Measurements from ENCODE around the gene NOL4L. TPM values are rescaled to one million over a fixed set of nuclear protein-coding genes. Genes with fewer than 3 reads are reported as not detected.

Gene NOL4L
- total RNA-seq = 10 to 100 TPM; 18.5 to 29.9 (median 24.8) TPM

- peak within 1 kb of the TSS in 1 of 3 donors; percentile 60 for H3K4me3 ChIP-seq (replicated peaks in 1 of 3)
- TF ChIP-seq, protein P1, sequence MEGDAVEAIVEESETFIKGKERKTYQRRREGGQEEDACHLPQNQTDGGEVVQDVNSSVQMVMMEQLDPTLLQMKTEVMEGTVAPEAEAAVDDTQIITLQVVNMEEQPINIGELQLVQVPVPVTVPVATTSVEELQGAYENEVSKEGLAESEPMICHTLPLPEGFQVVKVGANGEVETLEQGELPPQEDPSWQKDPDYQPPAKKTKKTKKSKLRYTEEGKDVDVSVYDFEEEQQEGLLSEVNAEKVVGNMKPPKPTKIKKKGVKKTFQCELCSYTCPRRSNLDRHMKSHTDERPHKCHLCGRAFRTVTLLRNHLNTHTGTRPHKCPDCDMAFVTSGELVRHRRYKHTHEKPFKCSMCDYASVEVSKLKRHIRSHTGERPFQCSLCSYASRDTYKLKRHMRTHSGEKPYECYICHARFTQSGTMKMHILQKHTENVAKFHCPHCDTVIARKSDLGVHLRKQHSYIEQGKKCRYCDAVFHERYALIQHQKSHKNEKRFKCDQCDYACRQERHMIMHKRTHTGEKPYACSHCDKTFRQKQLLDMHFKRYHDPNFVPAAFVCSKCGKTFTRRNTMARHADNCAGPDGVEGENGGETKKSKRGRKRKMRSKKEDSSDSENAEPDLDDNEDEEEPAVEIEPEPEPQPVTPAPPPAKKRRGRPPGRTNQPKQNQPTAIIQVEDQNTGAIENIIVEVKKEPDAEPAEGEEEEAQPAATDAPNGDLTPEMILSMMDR (IDR thresholded peaks at IDR 0.05) = no peak
- no peak for TF ChIP-seq POLR2A (IDR thresholded peaks at IDR 0.05)
- intact Hi-C loops (cut with DNase I) = no loop called here
- H3K27me3 ChIP-seq = no peaks in the 10 kb centered on the region
- peaks cover 0 to 14% of the 10 kb centered on the region in 2 donors for H3K4me1 ChIP-seq
- no peak within 1 kb of the TSS for H3K27ac ChIP-seq
- no peaks in the 10 kb centered on the region for H3K36me3 ChIP-seq
- no peaks in the 10 kb centered on the region for H3K9me3 ChIP-seq
- no CpG with 5 or more reads among the region's 80 CpGs for WGBS, 2 donors
- DNase-seq = peak; percentile 15 to 37
Measured at GRCh38 chr20:32585011-32585585, at the start of gene NOL4L. Gene NOL4L, minus strand, starts transcription at chr20:32585333. Its CDS starts 443 bp downstream, at chr20:32584890.

GRCh38 chr20:32634041-32634805, 49.1 kb upstream of the NOL4L start:
- Histone ChIP-seq H3K27ac (no peak overlapping the region), H3K4me3 (replicated peaks in 1 of 3) (no peak overlapping the region), H3K9me3 (no peaks in the 10 kb centered on the region), H3K27me3 (no peaks in the 10 kb centered on the region), H3K4me1 (no peaks in the 10 kb centered on the region), H3K36me3 (no peaks in the 10 kb centered on the region)
- WGBS, 2 donors = 74 to 77% methylated on average over 19 of the region's 19 CpGs
- DNase-seq = no peak
- TF ChIP-seq, protein P1 (IDR thresholded peaks at IDR 0.05) = no peak
- no peak for TF ChIP-seq POLR2A (IDR thresholded peaks at IDR 0.05)
- intact Hi-C loops (cut with DNase I) = no loop called here

DNA sequence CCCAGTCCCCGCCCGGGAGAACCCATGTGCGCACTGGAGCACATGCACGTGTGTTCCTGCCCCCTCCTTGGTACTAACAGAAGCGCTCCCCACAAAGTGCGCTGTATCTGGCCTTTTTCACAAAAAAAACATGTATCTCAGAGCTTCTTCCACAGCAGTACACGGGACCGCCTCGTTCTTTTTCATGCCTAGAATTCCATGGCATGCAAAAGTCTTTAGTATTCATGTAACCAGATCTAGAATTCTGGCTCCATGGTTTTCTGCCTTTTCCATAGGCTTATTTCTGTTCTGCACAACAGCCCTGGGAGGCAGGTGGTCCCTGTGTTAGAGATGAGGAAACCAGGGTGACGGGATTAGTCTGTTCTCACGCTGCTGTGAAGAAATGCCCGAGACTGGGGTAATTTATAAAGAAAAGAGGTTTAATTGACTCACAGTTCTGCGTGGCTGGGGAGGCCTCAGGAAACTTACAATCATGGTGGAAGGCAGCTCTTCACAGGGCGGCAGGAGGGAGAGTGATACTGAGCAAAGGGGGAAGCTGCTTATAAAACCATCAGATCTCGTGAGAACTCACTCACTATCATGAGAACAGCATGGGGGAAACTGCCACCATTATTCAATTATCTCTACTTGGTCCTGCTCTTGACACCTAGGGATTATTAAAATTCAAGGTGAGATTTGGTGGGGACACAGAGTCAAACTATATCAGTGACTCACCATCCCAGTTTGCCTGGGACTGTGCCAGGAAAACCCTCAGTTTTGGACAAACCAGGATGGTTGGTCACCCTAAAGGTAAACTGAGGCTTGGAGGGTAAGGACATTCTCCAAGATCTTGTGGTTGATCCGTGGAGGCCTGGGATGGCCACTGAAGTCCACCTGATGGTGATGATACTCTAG, 47.6 kb upstream of the NOL4L start:
- no peak overlapping the region for H3K4me3 ChIP-seq (replicated peaks in 1 of 3)
- intact Hi-C loops (cut with DNase I) = no loop called here
- H3K4me1 ChIP-seq = peaks cover under 1 to 1% of the 10 kb centered on the region in 2 donors
- WGBS, 2 donors = 88 to 91% methylated on average over 16 of the region's 16 CpGs
- H3K27ac ChIP-seq = no peak overlapping the region
- no peak for DNase-seq
- TF ChIP-seq POLR2A (IDR thresholded peaks at IDR 0.05) = no peak
- TF ChIP-seq, protein P1 (IDR thresholded peaks at IDR 0.05) = no peak
- no peaks in the 10 kb centered on the region for H3K36me3 ChIP-seq
- H3K9me3 ChIP-seq = no peaks in the 10 kb centered on the region
- no peaks in the 10 kb centered on the region for H3K27me3 ChIP-seq

GRCh38 chr20:32631933-32632460, 46.9 kb upstream of the NOL4L start:
- H3K9me3 ChIP-seq = no peaks in the 10 kb centered on the region
- no peak overlapping the region for H3K27ac ChIP-seq
- H3K4me1 ChIP-seq = peaks cover 8% of the 10 kb centered on the region in 2 donors
- no peaks in the 10 kb centered on the region for H3K27me3 ChIP-seq
- WGBS, 2 donors = 73 to 75% methylated on average over 4 to 6 of the region's 9 CpGs
- H3K36me3 ChIP-seq = no peaks in the 10 kb centered on the region
- H3K4me3 ChIP-seq (replicated peaks in 1 of 3) = no peak overlapping the region
- no peak for DNase-seq
- intact Hi-C loops (cut with DNase I) = no loop called here
- no peak for TF ChIP-seq POLR2A (IDR thresholded peaks at IDR 0.05)
- TF ChIP-seq, protein P1 (IDR thresholded peaks at IDR 0.05) = no peak

Measured in thyroid gland (tissue), 4 donors.